ENCODE results near the gene RHOV. TPM values are rescaled to one million over a fixed set of nuclear protein-coding genes. Genes with fewer than 3 reads are reported as not detected.
A peak's percentile ranks its signal among the peaks of the same experiment; 100 is the strongest.

The RHOV gene
- total and polyA plus RNA-seq, 2 experiments from 2014 or later = 1.7 to 6.1 TPM

GRCh38 chr15:40879609-40880008 is 5.6 kb upstream of the RHOV start:
- Histone ChIP-seq H3K4me2 (no peak overlapping the region), H3K27ac (no peak overlapping the region), H3K9me2 (replicated peaks; ENCODE audit: insufficient read depth) (no peaks in the 10 kb centered on the region), H3K36me3 (replicated peaks; ENCODE audit: insufficient read depth, low read depth) (no peaks in the 10 kb centered on the region), H4K20me1 (ENCODE audit: insufficient read depth, poor library complexity, severe bottlenecking) (no peaks in the 10 kb centered on the region), H3K9me3 (ENCODE audit: low read depth) (no peaks in the 10 kb centered on the region), H3K4me3 (no peak overlapping the region), H3K79me2 (no peaks in the 10 kb centered on the region), H3K4me1 (ENCODE audit: insufficient read depth) (no peaks in the 10 kb centered on the region), H2AFZ (no peak overlapping the region), H3K27me3 (no peaks in the 10 kb centered on the region)
- no peak for TF ChIP-seq EZH2 (IDR thresholded peaks at IDR 0.05; ENCODE audit: borderline replicate concordance)
- no peak for TF ChIP-seq EZH2phosphoT487 (IDR thresholded peaks at IDR 0.05; ENCODE audit: low read depth, severe bottlenecking, unreplicated experiment)
- TF ChIP-seq CTCF (IDR thresholded peaks at IDR 0.05; ENCODE audit: poor library complexity) = no peak
- 77% methylated on average over 6 of the region's 6 CpGs for WGBS (ENCODE audit: low lambda C conversion rate, missing lambda C conversion rate)
- DNase-seq (ENCODE audit: low spot score) = no peak

GRCh38 chr15:40878785-40879184 is 4.8 kb upstream of the RHOV start:
- 74% methylated on average over 1 of the region's 1 CpG for WGBS (ENCODE audit: low lambda C conversion rate, missing lambda C conversion rate)
- Histone ChIP-seq H3K4me2 (no peak overlapping the region), H3K9me2 (replicated peaks; ENCODE audit: insufficient read depth) (no peaks in the 10 kb centered on the region), H4K20me1 (ENCODE audit: insufficient read depth, poor library complexity, severe bottlenecking) (no peaks in the 10 kb centered on the region), H3K79me2 (no peaks in the 10 kb centered on the region), H2AFZ (no peak overlapping the region), H3K4me1 (ENCODE audit: insufficient read depth) (no peaks in the 10 kb centered on the region), H3K27ac (peak overlapping the region; percentile 35), H3K27me3 (no peaks in the 10 kb centered on the region), H3K9me3 (ENCODE audit: low read depth) (no peaks in the 10 kb centered on the region), H3K4me3 (no peak overlapping the region), H3K36me3 (replicated peaks; ENCODE audit: insufficient read depth, low read depth) (no peaks in the 10 kb centered on the region)
- no peak for TF ChIP-seq CTCF (IDR thresholded peaks at IDR 0.05; ENCODE audit: poor library complexity)
- TF ChIP-seq EZH2phosphoT487 (IDR thresholded peaks at IDR 0.05; ENCODE audit: low read depth, severe bottlenecking, unreplicated experiment) = no peak
- TF ChIP-seq EZH2 (IDR thresholded peaks at IDR 0.05; ENCODE audit: borderline replicate concordance) = no peak
- peak; percentile 63 for DNase-seq (ENCODE audit: low spot score)

- H3K9me2 ChIP-seq (replicated peaks; ENCODE audit: insufficient read depth) = no peaks in the 10 kb centered on the region
- no peak overlapping the region for H3K27ac ChIP-seq
- no peaks in the 10 kb centered on the region for H3K4me1 ChIP-seq (ENCODE audit: insufficient read depth)
- H2AFZ ChIP-seq = no peak overlapping the region
- no peaks in the 10 kb centered on the region for H4K20me1 ChIP-seq (ENCODE audit: insufficient read depth, poor library complexity, severe bottlenecking)
- H3K79me2 ChIP-seq = no peaks in the 10 kb centered on the region
- H3K4me3 ChIP-seq = no peak overlapping the region
- DNase-seq (ENCODE audit: low spot score) = no peak
- H3K27me3 ChIP-seq = no peaks in the 10 kb centered on the region
- no peak overlapping the region for H3K4me2 ChIP-seq
- WGBS (ENCODE audit: low lambda C conversion rate, missing lambda C conversion rate) = 77% methylated on average over 2 of the region's 2 CpGs
- H3K9me3 ChIP-seq (ENCODE audit: low read depth) = no peaks in the 10 kb centered on the region
- no peak for TF ChIP-seq EZH2phosphoT487 (IDR thresholded peaks at IDR 0.05; ENCODE audit: low read depth, severe bottlenecking, unreplicated experiment)
- TF ChIP-seq CTCF (IDR thresholded peaks at IDR 0.05; ENCODE audit: poor library complexity) = no peak
- no peak for TF ChIP-seq EZH2 (IDR thresholded peaks at IDR 0.05; ENCODE audit: borderline replicate concordance)
- no peaks in the 10 kb centered on the region for H3K36me3 ChIP-seq (replicated peaks; ENCODE audit: insufficient read depth, low read depth)
Measured at GRCh38 chr15:40877694-40878093, 3.7 kb upstream of the RHOV start.

Data from hepatocyte (in vitro differentiated cells).